Measurements from ENCODE around the gene ARHGEF17.

ARHGEF17 gene

GRCh38 chr11:73317373-73317772, 9.3 kb downstream of the ARHGEF17 start:
- no peak for DNase-seq

GRCh38 chr11:73317803-73318202, 9.7 kb downstream of the ARHGEF17 start:
- no peak for DNase-seq

DNA sequence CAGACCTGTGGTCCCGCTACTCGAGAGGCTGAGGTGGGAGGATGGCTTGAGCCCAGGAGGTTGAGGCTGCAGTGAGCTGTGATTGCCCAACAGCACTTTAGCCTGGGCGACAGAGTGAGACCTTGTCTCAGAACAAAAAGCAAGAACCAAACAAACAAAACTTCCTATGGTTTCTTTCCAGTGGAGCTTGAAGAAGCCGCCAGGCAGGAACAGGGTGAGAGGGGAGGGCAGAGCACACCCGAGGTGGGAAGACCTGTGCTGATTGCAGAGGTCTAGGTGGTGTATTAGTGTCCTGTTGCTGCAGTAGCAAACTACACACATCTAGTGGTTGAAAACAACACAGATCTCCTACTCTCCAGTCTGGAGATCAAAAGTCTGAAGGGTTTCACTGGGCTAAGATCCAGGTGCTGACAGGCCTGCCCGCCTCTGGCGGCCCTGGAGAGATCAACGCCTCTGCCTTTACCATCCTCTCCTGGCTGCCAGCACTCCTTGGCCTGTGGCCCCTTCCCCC, 10.5 kb downstream of the ARHGEF17 start:
- DNase-seq: no peak

DNA sequence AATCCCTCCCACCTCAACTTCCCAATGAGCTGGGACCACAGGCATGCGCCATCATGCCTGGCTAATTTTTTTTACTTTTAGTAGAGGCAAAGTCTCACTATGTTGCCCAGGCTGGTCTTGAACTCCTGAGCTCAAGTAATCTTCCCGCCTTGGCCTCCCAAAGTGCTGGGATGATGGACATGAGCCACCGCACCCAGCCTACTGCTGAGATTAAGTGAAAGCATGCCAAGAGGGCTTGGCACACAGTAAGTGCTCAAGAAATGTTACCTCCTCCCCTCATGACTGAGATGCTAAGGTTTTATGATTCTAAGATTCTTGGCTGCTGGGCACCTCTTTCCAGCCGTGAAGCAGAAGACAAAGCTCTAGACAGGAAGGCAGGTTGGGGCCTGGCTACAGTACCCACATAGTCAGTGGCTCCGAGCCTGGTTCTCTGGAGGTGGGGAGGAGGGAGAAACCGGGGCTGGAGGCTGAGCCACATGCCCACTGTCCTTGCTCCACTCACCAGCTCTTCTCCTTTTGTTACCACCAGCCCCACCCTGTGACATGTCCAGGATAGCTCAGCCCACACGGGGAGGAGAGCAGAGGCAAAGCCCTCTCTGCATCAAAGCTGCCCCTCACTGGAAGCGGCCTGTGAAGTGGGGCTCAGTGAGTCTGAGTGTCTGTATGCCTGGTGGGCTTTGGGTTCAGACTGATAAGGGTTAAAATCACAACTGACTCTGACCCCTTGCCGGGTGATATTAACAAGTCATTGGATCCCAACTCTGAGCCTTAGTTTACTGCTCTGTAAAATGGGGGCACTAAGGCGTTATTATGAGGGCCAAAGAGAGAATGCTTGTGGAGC, 12.9 kb downstream of the ARHGEF17 start:
- DNase-seq: no peak

DNA sequence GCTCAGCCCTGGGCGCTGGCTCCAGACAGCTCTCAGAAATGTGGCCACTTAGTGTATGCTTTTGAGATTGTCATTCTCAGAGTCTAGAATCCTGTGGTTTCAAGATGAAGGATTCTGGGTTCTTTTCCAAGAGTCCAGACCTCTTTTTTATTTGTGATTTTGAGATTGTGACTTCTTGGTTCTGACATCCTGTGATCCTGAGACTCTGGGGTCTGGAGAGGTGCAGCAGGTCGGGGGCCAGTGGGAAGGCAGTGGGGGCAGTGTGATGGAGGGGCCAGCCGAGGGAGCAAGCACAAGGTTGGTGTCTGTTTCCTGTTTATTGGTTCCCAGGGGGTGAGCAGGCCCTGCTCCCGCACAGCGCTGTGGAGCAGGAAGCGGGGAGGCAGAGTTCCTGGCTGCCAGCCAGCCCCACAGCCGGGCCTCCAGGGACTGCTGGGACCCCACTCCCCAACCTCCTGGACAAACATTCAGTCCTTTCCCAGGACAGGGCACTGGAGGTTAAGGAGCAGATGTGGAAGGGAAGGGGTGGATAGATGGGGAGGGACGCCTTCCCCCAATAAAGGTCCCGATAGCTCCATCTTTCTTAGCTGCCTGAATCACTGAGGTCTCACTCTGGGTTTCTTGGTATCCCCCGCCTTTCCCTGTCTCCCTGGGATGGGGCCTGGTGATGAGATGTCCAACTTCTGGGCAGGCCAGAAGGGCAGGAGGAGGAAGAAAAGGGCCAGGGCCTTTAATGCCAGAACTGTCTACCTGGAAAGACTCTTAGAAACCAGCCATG, 13.7 kb downstream of the ARHGEF17 start:
- no peak for DNase-seq

GRCh38 chr11:73322382-73323306, 14.6 kb downstream of the ARHGEF17 start:
- no peak for DNase-seq

- no peak for DNase-seq
Observed at GRCh38 chr11:73323464-73323863, 15.4 kb downstream of the ARHGEF17 start.

GRCh38 chr11:73324116-73324515, 16.0 kb downstream of the ARHGEF17 start:
- no peak for DNase-seq

DNA sequence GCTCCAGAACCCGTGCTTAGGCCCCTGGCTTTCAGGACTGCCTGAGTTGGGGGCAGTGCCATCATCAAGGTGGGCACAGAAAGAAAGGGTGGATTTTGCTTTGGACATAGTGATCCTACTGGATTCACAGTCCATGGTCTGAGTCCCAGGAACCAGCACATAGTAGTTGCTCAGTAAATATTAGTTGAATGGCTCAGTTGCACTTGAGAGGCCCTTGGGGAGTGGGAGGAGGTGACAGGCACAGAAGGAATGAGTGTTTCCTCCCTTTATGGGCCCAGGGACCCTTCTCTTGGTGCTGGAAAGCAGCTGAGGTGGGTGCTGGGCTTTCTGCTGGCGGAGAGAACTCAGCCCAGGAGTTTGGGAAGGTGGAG, 16.6 kb downstream of the ARHGEF17 start:
- DNase-seq: no peak

- no peak for DNase-seq
Observed at GRCh38 chr11:73325036-73325981, 17.2 kb downstream of the ARHGEF17 start.

- no peak for DNase-seq
Observed at GRCh38 chr11:73326929-73327811, 19.1 kb downstream of the ARHGEF17 start.

DNA sequence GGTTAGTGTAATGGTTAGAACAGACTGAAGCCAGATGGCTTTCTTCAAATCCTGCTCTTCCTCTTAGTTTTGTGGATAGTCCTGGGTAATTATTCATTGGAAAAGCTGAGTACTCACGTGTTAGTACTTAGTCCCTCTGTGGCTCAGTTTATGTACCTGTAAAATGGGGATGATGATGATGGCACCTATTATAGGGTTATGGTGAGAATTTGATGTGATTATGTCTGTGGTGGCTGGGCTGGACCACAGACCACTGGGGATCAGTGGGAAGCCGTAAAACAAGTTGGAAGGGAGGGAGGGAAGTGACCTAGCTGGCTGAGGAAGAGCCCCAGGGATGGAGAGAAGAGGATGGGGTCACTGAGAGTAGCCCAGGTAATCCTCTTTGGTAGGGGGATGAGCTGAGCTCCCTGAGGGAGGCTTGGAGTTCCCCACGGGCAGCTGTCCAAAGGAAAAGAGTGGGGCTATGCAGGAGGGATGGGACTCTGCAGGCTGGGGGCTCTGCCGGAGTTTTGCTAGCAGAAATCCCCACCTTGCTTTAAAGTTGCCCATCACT, 19.8 kb downstream of the ARHGEF17 start:
- no peak for DNase-seq

DNA sequence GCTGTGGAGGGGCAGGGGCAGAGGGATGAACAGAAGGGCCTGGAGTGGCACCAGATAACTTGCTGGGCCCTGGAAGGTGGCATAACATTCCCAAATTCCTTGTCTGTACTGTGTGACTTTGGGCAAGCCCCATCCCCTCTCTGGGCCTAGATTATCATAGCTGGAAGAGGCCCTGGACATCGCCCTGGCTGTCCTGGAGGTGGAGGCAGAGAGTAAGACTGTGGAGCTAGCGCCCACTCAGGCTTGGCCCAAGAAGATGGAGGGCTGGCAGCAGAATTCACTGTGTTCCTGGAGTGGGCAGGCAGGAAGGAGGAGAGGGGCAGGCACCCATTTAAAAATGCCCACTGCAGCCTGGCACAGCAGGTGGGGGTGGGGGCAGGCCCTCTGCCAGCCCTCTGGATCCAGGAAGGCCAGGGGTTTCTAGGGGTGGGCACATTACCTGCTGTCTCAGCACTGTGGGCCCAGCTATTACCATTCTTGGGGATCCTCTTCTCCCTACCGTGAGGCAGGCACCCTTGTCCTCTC, 22.6 kb downstream of the ARHGEF17 start:
- DNase-seq: no peak

GRCh38 chr11:73331138-73331916, 23.3 kb downstream of the ARHGEF17 start:
- no peak for DNase-seq

DNA sequence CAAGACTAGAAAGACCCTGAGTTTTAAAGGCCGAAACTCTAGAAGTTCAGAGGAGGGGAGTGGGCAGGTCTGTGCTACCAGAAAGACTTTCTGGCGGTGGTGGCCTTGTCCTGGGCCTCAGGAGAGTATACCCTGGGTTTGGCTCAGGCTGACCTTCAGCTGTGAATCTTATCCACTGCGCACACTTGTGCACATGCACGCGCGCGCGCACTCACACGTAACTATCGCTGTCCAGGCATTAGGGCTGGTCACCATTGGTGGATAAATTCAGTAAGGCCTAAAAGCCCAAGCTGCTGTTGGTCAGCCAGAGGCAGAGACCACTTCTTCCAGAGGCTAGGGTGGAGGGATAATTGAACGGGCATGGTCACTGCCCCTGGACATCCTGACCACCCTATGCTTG, 25.1 kb downstream of the ARHGEF17 start:
- no peak for DNase-seq

- no peak for DNase-seq
Observed at GRCh38 chr11:73333640-73334383, 25.7 kb downstream of the ARHGEF17 start.

DNA sequence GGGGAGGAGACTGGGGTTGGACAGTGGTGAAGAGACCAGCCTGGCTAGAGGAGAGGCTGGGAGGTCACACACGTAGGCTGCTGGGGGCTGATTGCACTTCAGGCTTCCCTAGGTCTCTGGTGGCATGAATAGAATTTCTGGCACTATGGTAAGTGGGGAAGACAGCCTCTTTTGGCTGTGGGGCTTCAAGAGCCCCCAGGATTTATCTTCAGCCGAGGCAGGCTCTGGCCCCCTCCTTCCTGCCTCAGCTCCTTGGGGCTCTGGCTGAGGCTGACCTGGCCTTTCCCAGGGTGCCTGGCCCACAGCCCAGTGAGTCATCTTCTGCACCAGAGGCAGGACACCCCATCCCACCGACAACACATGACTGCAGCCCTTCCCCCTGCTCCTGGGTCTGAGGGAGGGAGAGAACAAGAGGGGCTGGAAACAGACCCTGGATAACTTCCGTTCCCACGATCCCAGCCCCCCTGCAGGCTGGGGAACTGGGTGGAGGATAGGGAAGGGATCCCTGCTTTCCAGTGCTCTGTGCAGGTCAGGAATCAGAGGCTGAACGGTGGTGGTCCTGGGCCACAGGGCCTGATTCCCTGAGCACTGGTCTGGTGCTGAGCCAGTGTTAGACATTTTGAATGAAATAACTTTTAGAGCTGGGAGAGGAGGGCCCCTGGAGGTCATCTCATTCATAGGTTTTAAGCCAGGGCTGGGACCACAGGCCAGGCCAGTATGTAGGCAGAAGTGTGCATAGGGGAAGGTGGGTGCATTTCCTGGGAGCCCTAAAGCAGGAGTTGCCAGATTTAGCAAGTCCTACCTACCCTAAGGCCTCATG, 26.5 kb downstream of the ARHGEF17 start:
- peak; percentile 14 for DNase-seq

Measured in hematopoietic multipotent progenitor cell treated with erythropoietin and hydrocortisone succinate and interleukin-3 and kit ligand, for 8 days (in vitro differentiated cells).